Left forelimb (tissue), 1 donor: ENCODE measurements around the gene ATG10.

Experiments used
- DNase-seq: peaks from one replicate; pipeline ENCODE4 v3.0.0-alpha.2; 2018; ENCODE audit warnings: low spot score

The ATG10 gene

DNA sequence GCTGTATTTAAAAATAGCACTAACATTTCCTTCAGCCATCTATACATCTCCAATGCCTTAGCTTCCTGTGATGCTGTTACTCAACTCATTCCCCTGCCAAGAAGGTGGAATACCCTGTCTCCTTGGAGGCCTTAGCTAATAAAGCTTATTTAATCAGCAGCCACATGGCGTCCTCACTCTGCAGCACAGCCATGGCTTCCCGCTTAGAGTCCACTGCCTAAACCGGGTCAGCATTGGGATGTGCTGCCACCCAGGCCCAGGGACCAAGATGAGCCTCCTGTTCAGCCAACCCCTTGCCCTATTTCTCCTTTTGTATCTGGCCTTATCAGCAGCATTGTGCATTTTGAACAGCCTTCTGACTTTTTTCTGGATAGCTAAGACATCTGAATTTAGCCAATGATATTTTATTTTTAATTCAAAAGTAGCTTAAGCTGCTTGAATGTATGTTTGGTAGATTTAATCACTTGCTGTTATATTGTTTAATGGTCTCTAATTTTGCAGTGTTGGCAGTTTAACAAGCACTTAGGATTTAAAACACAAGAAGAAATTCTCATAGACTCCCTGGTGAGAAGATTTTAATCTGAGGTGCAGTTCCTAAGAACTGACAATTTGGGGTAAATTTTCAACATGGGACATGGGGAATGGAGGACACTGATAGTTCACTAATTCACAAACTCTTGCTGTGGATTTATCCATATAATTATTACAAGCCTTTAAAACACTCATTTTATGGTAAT, 193.3 kb downstream of the ATG10 start:
- DNase-seq = peak; percentile 65

GRCh38 chr5:82165740-82166530, 194.1 kb downstream of the ATG10 start:
- no peak for DNase-seq

- no peak for DNase-seq
Observed at GRCh38 chr5:82167372-82167935, 195.6 kb downstream of the ATG10 start.

DNA sequence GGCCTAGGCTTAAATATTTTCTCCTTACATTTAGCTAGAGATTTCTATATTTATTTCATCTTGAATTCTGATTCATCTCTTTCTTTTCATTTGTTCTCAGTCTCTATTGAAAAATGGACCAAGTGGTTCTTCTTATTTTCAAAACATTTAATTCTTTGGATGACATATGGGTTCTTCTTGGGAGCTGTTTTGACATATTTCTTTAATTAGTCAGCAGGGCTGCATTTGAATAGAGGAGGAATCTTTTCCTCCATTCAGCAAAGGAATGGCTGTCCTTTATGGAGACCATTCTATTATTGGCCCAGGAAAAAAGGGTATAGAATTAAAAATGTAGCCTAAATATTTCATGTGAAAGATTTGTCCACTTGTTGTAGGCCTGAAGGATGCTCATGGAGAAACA, 196.5 kb downstream of the ATG10 start:
- DNase-seq = no peak

DNA sequence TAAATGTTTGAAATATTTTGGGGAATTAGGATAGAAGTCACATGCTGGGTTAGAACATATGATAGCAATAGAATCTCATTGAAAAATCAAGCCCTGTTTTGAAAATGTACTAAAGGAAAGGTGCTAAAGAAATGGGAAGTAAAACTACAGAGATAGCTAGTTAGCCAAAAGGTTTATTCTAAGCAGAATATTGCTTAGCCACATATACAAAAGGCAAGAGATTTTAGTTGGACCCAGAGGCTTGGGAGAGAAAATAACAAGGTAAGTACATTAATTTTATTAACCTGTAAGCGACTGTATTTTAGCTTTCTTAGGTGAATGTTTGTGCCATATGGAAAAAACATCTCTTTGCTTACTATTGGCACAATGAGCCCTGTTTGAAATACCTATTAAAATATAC, 198.1 kb downstream of the ATG10 start:
- no peak for DNase-seq

GRCh38 chr5:82174128-82174918, 202.5 kb downstream of the ATG10 start:
- DNase-seq = no peak

DNA sequence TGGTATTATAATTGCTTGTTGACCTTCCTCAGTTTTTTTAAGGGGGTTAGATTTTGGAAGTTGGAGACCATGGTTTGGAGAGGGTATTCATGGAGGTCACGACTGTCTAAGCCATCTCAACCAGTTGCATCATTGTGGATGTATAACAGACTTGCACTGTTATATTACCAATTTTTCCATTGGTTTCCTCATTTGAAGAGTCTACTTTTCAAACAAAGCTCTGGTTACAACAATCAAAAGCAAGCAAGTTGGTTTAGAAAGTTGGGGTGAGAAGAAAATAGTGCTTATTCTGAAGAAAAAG, 203.0 kb downstream of the ATG10 start:
- no peak for DNase-seq

DNA sequence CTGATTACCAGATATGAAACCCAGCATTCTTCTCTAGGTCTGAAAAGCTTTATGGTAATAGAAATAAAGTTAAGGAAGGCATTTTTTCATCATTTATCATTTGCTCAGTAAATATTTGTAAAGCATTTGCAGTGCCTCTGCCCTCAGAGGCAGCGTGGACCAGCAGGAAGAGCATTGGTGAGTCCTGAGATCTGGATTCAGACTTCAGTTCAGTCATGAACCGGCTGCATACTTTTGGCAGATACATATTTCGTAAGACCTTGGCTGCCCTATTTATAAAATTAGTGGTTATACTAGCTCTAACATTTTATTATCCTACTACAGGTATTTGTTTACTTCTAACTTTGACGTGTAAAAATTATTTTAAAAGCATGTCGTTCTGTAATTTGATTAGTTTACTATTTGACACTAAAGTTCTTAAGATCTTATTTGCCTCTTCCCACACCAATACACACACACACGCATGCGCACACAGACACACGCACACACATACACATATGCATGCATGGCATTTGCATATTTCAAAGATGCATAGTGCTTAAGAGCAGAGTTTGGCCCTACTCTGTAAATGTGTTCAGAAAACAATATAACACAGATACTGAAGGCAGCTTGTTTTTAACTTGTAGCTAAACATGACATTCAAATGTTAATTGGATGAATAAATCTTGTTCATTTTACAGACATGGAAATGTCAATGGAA, 204.4 kb downstream of the ATG10 start:
- DNase-seq = no peak

DNA sequence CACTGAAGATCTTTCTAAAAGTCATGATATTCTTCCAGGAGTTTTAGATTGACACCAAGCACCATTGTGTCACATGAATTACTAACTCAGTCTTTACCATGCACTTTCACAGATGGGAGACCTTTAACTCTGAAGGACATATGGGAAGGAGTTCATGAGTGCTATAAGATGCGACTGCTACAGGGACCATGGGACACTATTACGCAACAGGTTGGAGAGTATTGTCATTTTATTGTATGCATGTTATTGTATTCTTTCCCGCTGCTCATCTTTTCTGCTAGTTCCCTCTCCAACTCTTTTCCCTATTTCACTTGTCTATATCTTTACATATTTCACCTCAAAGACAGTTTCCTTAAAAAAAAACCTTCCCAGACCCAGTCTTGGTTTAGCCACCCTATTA, 206.6 kb downstream of the ATG10 start:
- DNase-seq = no peak

DNA sequence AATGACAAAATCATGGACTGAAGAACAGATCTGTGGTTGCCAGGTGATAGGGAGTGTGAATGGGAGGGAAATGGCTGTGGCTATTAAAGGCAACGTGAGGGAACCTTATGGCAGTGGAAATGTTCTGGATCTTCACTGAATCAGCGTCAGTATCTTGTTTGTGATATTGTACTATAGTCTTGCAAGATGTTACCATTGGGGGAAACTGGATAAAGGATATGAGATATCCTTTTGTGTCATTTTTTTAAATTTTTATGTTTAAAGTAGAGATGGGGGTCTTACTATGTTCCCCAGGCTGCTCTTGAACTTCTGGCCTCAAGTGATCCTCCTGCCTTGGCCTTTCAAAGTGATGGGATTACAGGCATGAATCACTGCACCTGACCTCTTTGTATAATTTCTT, 210.8 kb downstream of the ATG10 start:
- DNase-seq = no peak

DNA sequence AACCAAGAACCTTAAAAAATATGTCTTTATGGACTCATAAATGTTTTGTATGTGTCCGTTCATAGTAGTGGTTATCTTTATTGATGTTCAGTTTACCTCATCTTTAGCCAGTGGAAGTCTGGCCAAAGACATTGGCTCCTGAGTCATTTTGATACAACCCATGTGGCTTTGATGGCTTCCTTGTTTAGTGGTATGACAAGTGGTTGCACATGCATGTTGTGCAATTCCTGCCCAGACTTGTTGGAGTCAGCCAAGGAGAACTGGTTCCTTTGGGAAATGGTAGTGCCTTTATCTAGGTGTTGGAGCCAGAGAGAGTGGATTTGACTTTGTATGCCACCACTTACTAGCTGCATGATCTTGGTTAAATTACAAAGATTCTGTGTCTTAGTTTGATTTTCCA, 212.0 kb downstream of the ATG10 start:
- DNase-seq = no peak

DNA sequence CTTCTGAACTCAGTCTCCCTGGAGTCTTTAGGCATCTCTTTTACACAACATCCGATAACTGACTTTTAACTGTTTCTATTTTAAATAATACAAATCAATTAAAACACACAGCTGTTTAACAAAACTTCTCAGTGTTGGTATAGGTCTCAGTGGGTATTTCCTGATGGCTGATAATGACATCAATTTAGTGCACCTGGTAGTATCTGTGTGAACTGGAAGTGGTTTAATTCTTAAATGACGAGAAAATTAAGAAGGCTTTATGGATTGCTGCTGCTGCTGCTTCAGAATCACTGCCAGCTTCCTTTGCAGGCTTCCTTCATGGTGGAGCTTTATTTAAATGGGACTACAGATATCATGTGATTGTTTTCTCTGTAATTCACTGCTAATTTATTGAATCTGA, 214.0 kb downstream of the ATG10 start:
- no peak for DNase-seq

- DNase-seq = no peak
Observed at GRCh38 chr5:82197550-82197949, 225.7 kb downstream of the ATG10 start.

GRCh38 chr5:82204567-82204966, 232.7 kb downstream of the ATG10 start:
- DNase-seq = no peak

- DNase-seq = no peak
Observed at GRCh38 chr5:82205005-82205404, 233.2 kb downstream of the ATG10 start.

DNA sequence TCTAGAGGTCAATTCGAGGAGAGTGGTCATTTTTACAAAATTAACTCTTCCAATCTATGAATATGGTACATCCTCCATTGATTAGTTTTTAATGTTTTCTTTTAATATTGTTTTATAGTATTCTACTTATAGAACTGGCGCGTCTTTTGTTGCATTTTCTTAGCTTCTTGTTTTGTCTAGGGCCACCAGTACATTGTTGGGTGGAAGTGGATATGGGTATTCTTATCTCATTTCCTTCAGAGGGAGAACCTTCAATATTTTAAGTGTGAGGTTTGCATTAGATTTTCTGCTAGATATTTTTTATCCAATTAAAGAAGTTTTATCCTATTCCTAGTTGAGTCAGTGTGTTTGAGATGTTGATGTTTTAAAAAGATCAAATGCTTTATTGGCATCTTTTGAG, 236.5 kb downstream of the ATG10 start:
- no peak for DNase-seq

DNA sequence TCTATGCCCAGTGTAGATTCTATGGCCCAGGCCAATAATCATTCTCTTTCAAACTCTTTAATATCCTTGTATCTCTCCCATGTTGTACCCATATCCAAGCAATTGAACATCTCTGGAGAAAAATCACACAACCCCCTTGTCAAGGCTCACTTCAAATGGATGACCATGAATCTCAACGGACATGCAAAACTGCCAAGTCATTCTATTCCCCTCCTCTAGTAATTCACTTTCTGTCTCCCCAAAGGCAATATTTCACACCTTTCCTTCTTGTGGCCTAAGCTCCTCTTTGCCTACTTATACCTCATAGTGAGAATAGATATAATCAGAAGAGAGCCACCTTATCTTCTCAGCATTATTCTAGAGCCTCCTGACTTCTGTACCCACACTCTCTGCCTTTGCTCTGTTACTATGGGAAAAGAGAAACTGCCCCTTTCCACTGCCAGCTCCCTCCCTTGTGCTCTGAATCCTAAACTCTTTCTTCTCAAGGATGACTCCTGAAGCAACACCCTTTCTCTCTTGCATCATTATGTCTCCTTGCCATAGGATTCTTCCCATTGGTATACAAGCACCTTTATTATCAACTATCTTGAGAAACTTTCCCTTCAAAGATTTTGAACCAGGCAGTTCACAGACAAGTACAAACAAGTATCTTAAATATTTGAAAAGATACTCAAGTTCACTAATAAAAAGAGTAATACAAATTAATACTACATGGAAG, 240.2 kb downstream of the ATG10 start:
- no peak for DNase-seq

- DNase-seq = no peak
Observed at GRCh38 chr5:82217917-82218316, 246.1 kb downstream of the ATG10 start.

DNA sequence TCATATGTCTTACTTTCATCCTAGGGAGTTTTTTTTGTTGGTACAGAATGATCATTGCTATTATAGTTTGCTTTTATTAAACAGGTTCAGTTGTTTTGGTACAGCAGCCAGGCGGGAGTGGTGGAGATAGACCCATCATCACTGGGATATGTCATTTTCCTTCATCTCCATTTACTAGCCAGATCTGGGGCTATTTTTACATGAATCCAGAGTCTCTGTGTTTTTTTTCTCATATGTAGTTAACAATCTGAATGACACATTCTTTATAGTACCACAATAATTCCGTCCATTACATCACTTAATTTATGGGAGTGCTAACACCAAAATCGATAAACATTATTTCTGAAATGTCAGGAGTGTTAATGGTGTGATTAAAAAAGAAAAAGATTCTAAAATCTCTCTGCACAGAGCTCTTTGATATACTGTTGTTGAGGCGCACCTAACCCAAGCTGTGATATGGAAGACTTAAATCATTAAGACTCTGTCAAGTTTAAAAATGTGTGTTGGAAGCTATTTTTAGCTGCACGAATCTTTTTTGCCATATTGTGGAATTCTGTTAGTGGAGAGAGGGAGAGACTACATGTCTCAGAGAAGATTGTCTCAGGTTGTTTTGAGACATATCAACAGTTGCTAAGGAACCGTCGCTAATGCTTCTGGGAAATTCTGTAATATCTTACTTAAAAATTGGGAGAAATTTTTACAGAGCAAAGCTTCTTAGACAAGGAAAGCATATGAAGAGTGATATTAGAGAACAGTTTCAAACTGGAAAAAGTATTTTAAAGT, 246.7 kb downstream of the ATG10 start:
- DNase-seq = no peak

GRCh38 chr5:82221020-82221419, 249.2 kb downstream of the ATG10 start:
- DNase-seq = no peak
